ENCODE measurements around the gene TMEM208. TPM values are rescaled to one million over a fixed set of nuclear protein-coding genes. Genes with fewer than 3 reads are reported as not detected.

The TMEM208 gene
- total RNA-seq, 4 donors from 2014 or later, result 23.9 to 40.3 (median 33.3) TPM

DNA sequence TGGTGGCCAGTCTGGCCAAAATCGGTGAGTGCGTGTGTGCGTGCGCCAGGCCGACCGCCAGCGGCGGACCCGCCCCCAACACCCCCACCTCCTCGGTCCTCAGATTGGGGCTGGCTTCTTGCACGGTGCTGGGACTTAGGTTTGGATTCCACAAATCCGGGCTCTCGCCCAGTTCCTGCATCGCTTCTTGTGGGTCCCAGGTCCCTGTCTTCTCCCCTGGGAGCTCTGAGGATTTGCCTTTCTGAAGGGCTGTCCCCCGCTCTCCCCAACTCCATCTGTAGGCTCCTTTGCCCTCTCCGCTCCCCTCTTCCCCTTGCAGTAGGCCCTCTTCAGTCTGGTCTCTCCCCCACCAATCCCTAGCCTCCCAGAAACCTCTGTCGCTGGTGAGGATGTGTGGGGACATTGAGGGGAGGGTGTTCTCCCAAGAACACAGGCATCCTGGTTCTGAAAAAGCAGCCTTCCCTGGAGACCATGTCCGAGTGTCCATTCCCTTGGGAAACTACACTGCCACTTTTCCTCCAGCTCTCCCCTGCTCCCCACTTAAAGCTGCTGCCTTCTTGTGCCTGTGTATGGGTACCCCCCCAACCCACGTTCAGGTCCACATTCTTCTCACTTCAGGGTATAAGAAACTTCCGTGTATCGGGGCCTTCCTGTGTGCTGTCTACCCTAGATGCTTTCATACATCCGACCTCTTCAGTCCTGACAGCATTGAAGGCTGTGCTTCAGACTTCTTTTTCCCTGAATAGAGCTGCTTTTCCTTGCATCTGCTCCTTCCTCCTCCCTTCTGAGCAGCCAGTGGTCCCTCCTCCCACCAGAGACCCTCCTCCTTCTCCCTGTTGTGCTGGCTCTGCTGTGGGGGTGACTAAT lies 22.5 kb downstream of the TMEM208 start:
- Histone ChIP-seq H3K27ac (no peak overlapping the region), H3K4me3 (peak overlapping the region; percentile 46 to 72 (median 58)), H3K4me1 (peaks cover 5 to 35% (median 27%) of the 10 kb centered on the region in 4 donors), H3K36me3 (no peaks in the 10 kb centered on the region), H3K27me3 (peaks cover 0 to 5% of the 10 kb centered on the region in 2 donors), H3K9me3 (no peaks in the 10 kb centered on the region)
- DNase-seq, result peak in 1 of 3 donors; percentile 47
- TF ChIP-seq, protein P1, sequence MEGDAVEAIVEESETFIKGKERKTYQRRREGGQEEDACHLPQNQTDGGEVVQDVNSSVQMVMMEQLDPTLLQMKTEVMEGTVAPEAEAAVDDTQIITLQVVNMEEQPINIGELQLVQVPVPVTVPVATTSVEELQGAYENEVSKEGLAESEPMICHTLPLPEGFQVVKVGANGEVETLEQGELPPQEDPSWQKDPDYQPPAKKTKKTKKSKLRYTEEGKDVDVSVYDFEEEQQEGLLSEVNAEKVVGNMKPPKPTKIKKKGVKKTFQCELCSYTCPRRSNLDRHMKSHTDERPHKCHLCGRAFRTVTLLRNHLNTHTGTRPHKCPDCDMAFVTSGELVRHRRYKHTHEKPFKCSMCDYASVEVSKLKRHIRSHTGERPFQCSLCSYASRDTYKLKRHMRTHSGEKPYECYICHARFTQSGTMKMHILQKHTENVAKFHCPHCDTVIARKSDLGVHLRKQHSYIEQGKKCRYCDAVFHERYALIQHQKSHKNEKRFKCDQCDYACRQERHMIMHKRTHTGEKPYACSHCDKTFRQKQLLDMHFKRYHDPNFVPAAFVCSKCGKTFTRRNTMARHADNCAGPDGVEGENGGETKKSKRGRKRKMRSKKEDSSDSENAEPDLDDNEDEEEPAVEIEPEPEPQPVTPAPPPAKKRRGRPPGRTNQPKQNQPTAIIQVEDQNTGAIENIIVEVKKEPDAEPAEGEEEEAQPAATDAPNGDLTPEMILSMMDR (IDR thresholded peaks at IDR 0.05), result no peak
- no peak for TF ChIP-seq POLR2A (IDR thresholded peaks at IDR 0.05)

DNA sequence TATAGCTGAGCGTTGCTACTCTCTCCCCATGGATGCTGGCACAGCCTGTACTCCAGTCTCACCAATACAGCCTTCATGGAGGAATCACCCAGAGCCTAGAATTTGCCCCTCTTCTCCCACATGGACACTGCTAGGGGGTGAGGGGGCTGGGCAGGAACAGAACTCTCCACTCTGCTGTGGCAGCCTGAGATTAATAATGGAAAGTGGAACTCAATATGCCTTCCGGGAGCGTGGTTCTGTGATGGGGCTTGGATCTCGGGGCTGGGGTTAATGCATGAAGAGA lies 23.1 kb downstream of the TMEM208 start:
- no peak for DNase-seq
- no peak overlapping the region for H3K27ac ChIP-seq
- H3K4me1 ChIP-seq, result peaks cover 5 to 29% (median 22%) of the 10 kb centered on the region in 4 donors
- no peaks in the 10 kb centered on the region for H3K9me3 ChIP-seq
- no peak overlapping the region for H3K4me3 ChIP-seq
- peaks cover 0 to 5% of the 10 kb centered on the region in 2 donors for H3K27me3 ChIP-seq
- no peak for TF ChIP-seq POLR2A (IDR thresholded peaks at IDR 0.05)
- TF ChIP-seq, protein P1 (IDR thresholded peaks at IDR 0.05), result no peak
- no peaks in the 10 kb centered on the region for H3K36me3 ChIP-seq

DNA sequence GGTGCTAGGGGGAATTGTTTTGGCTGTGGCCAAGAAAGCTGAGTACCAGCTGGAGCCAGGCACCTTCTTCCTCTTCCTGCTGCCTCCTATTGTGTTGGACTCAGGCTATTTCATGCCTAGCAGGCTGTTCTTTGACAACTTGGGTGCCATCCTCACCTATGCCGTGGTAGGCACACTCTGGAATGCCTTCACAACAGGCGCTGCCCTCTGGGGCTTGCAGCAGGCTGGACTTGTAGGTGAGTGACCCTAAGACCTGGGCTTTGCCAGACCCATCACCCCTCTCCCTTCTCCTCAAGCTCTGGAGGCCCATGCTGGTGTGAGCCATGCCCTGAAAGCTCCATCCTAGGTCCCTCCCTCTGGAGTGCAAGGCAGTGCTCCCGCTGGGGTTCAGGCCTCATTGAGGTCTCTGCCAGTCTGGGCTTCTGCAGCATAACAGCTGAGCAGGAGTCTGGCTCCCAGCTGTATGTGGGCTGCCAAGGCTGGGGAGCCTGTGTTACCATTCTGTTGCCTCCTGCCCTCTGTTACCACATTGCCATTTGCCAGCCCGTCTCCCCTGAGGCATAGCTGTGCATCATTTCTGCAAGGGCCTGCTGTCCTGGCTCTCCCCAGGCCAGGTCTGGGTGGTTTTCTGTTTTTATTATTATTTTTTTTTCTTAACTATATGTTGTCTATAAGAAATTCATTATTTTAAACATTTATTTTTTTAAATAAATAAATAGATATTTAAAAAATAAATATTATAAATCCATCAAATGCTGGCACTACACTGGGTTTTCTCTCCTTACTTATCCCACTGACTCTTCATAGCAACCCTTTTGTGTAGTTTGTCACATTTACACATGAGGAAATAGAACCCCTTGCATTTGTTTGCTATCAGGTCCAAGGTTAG lies 25.9 kb downstream of the TMEM208 start:
- Histone ChIP-seq H3K4me1 (peaks cover 0 to 15% (median 9%) of the 10 kb centered on the region in 4 donors), H3K27me3 (peaks cover 0 to 5% of the 10 kb centered on the region in 2 donors), H3K36me3 (no peaks in the 10 kb centered on the region), H3K27ac (no peak overlapping the region), H3K4me3 (no peak overlapping the region), H3K9me3 (no peaks in the 10 kb centered on the region)
- DNase-seq, result peak in 1 of 3 donors; percentile 26
- TF ChIP-seq POLR2A (IDR thresholded peaks at IDR 0.05), result no peak
- TF ChIP-seq, protein P1 (IDR thresholded peaks at IDR 0.05), result no peak

DNA sequence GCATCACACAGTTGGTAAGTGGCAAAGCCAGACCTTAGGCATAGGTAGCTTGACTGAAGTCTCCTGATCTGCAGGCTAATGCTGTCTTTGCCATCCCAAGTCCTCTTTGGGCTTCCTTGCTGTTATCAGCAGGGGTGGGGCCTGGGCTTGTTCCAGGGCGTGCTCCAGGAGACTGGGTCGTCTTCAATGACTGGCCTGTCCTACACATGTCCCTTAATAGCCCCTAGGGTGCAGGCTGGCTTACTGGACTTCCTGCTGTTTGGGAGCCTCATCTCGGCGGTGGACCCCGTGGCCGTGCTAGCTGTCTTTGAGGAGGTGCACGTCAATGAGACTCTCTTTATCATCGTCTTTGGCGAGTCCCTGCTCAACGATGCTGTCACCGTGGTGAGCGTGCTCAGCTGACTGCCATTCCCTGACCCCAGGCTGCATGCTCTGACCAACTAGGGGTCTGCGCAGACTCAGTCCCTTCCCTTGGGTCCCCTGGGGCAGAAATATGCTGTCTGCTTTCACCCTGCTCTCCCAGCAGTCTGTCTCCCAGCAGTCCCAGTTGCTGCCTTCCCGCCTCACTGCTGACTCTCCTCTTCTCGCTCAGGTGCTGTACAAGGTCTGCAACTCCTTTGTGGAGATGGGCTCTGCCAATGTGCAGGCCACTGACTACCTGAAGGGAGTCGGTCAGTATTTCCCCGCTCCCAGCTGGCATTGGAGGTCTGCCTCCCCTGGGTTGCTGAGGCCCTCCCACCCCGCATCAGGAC lies 28.0 kb downstream of the TMEM208 start:
- Histone ChIP-seq H3K27me3 (no peaks in the 10 kb centered on the region), H3K9me3 (no peaks in the 10 kb centered on the region), H3K27ac (no peak overlapping the region), H3K4me3 (no peak overlapping the region), H3K4me1 (no peaks in the 10 kb centered on the region), H3K36me3 (no peaks in the 10 kb centered on the region)
- TF ChIP-seq, protein P1 (IDR thresholded peaks at IDR 0.05), result no peak
- no peak for TF ChIP-seq POLR2A (IDR thresholded peaks at IDR 0.05)
- DNase-seq, result peak in 1 of 3 donors; percentile 53

DNA sequence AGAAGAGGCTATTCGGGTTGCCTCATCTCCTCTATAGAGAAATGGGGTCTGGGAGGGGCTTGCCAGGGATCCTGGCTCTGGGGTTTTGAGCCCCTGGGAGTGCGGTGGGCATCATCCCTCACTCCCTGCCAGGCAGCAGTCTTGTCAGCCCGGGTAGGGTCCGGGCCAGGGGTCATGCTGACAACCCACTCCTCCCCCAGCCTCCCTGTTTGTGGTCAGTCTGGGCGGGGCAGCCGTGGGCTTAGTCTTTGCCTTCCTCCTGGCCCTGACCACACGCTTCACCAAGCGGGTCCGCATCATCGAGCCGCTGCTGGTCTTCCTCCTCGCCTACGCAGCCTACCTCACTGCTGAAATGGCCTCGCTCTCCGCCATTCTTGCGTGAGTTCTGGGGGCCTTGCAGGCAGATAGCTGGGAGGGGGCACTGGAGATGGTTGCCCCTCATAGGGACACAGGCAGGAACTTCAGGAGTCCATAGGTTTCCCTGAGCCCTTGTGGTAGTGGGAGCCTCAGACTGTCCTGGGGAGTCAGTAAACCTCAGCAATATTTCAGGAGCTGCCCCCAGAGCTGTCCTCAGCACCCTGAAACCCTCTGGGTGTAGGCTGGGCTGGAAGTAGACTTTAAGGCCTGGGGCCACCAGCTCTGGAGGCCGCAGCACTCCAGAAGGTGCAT lies 28.8 kb downstream of the TMEM208 start:
- Histone ChIP-seq H3K27me3 (no peaks in the 10 kb centered on the region), H3K27ac (no peak overlapping the region), H3K4me1 (no peaks in the 10 kb centered on the region), H3K4me3 (no peak overlapping the region), H3K9me3 (no peaks in the 10 kb centered on the region), H3K36me3 (no peaks in the 10 kb centered on the region)
- no peak for DNase-seq
- no peak for TF ChIP-seq POLR2A (IDR thresholded peaks at IDR 0.05)
- TF ChIP-seq, protein P1 (IDR thresholded peaks at IDR 0.05), result no peak

Measured in Peyer's patch (tissue), 4 donors.